ENCODE measurements around the gene LIMS1. TPM values are rescaled to one million over a fixed set of nuclear protein-coding genes. Genes with fewer than 3 reads are reported as not detected.
"Not testable (repeated sequence)": the region's sequence is repeated elsewhere in the genome, so short reads cannot be mapped to it uniquely, and the experiment has no call there.

The LIMS1 gene
- total RNA-seq, 1 donor: 129 TPM

DNA sequence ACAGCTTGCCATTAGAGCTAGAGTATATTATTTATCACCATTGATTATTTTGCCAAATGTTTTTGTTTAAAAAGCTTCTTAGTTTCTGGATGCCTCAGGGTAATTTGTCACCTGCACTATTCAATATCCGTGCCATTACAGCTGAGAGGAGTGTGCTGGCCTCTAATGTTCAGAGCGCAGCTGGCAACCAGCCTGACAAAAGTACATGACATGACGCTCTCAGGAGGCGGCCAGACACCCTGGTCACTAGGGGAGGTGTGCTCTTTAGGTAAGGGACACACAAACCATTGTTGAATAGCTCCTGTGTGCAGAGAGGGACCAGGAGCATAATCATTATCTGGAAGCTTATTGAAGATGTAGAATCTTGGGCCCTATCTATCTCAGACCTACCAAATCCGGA lies 20.3 kb downstream of the LIMS1 start:
- no peak overlapping the region for H3K27ac ChIP-seq (ENCODE audit: low read depth, low read length)
- no peaks in the 10 kb centered on the region for H3K27me3 ChIP-seq (ENCODE audit: insufficient read depth, low read length)
- no peaks in the 10 kb centered on the region for H3K36me3 ChIP-seq (ENCODE audit: insufficient read depth, low read length)
- peaks cover 13% of the 10 kb centered on the region for H3K4me1 ChIP-seq (ENCODE audit: insufficient read depth, low read length)
- H3K4me3 ChIP-seq (ENCODE audit: insufficient read depth, low read length): no peak overlapping the region
- H3K4me2 ChIP-seq (ENCODE audit: insufficient read depth, low read length): no peak overlapping the region
- TF ChIP-seq, protein P1, sequence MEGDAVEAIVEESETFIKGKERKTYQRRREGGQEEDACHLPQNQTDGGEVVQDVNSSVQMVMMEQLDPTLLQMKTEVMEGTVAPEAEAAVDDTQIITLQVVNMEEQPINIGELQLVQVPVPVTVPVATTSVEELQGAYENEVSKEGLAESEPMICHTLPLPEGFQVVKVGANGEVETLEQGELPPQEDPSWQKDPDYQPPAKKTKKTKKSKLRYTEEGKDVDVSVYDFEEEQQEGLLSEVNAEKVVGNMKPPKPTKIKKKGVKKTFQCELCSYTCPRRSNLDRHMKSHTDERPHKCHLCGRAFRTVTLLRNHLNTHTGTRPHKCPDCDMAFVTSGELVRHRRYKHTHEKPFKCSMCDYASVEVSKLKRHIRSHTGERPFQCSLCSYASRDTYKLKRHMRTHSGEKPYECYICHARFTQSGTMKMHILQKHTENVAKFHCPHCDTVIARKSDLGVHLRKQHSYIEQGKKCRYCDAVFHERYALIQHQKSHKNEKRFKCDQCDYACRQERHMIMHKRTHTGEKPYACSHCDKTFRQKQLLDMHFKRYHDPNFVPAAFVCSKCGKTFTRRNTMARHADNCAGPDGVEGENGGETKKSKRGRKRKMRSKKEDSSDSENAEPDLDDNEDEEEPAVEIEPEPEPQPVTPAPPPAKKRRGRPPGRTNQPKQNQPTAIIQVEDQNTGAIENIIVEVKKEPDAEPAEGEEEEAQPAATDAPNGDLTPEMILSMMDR (IDR thresholded peaks at IDR 0.05; ENCODE audit: extremely low read depth, low read depth, low read length): no peak
- DNase-seq (ENCODE audit: insufficient read length, low spot score, missing footprints): no peak
- H2AFZ ChIP-seq (ENCODE audit: low read length): no peak overlapping the region
- H3K9me3 ChIP-seq (ENCODE audit: low read depth, low read length): no peaks in the 10 kb centered on the region
- peaks cover 73% of the 10 kb centered on the region for H3K79me2 ChIP-seq (ENCODE audit: insufficient read depth, low read length)
- H4K20me1 ChIP-seq (ENCODE audit: insufficient read depth, low read length): peaks cover 21% of the 10 kb centered on the region

DNA sequence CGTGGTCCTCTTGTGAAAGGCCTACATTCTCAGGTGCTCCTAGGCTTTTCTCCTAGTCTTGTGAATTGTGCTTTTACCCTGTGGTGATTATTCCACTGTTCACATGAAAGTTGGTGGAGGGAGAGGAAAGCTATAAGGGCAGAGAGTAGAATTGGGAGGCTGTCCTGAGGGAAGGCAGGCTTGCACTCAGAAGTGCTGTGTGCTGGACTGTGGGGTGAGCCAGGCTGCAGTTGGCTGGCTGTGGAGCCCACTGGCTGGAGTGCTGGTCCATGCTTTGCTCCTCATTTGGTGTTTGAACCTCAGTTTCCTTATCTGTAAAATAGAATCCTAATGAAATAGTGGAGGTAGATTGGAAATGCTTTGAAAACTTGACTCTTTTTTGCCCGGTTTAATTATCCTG lies 21.3 kb downstream of the LIMS1 start:
- Histone ChIP-seq H2AFZ (ENCODE audit: low read length) (no peak overlapping the region), H3K79me2 (ENCODE audit: insufficient read depth, low read length) (peaks cover 79% of the 10 kb centered on the region), H3K27me3 (ENCODE audit: insufficient read depth, low read length) (no peaks in the 10 kb centered on the region), H3K4me3 (ENCODE audit: insufficient read depth, low read length) (no peak overlapping the region), H3K4me1 (ENCODE audit: insufficient read depth, low read length) (peaks cover 13% of the 10 kb centered on the region), H4K20me1 (ENCODE audit: insufficient read depth, low read length) (peaks cover 28% of the 10 kb centered on the region), H3K9me3 (ENCODE audit: low read depth, low read length) (no peaks in the 10 kb centered on the region), H3K36me3 (ENCODE audit: insufficient read depth, low read length) (no peaks in the 10 kb centered on the region), H3K27ac (ENCODE audit: low read depth, low read length) (no peak overlapping the region), H3K4me2 (ENCODE audit: insufficient read depth, low read length) (no peak overlapping the region)
- TF ChIP-seq, protein P1 (IDR thresholded peaks at IDR 0.05; ENCODE audit: extremely low read depth, low read depth, low read length): no peak
- no peak for DNase-seq (ENCODE audit: insufficient read length, low spot score, missing footprints)

DNA sequence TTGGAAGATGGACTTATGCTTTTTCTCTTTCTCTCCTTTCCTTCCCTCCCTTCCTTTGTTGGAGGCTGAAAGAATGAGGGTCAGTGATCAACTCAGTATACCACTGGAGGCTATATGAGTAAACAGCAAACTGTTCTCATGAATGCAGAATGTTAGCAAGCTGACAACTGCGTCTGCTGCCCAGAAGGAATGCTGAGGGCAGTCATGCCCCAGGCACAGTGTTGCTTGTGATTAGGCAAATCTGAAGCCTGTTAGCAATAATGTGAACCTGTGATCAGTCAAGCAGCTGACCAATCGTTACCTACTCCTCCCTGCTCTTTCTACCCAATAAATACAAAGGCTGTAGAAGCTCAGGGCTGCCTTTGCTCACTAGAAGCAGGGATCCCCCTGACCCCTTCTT lies 22.3 kb downstream of the LIMS1 start:
- not testable (repeated sequence) for H2AFZ ChIP-seq (ENCODE audit: low read length); H3K27ac ChIP-seq (ENCODE audit: low read depth, low read length); H3K27me3 ChIP-seq (ENCODE audit: insufficient read depth, low read length); H3K9me3 ChIP-seq (ENCODE audit: low read depth, low read length); H3K4me3 ChIP-seq (ENCODE audit: insufficient read depth, low read length); H3K36me3 ChIP-seq (ENCODE audit: insufficient read depth, low read length); DNase-seq (ENCODE audit: insufficient read length, low spot score, missing footprints); H3K4me2 ChIP-seq (ENCODE audit: insufficient read depth, low read length)
- Histone ChIP-seq H3K4me1 (ENCODE audit: insufficient read depth, low read length) (peaks cover 13% of the 10 kb centered on the region), H3K79me2 (ENCODE audit: insufficient read depth, low read length) (peaks cover 85% of the 10 kb centered on the region), H4K20me1 (ENCODE audit: insufficient read depth, low read length) (peaks cover 30% of the 10 kb centered on the region)

DNA sequence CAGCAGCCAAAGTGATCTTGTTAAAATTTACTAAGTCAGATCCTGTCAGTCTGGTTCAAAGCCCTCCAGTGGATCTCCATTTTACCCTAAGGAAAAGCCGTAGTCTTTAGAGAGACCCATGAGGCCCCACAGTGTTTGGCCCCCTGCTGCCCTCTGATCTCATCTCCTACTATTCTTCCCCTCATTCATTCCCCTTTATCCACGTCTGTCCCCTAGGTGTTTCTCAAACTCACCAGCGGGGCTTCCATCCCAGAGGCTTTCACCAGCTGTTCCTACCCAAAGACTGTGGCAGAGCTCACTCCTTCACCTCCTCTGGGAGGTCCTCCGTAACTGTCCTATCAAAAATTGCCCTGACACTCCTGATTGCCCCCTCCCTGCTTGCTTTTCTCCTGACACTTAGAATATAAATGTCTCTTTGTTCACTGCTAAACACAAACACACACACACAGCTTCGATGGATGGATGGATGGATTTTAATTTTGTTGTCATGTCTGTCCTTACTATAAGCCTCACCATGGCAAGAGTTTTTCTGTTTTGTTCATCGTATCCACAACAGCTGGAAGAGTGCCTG lies 26.1 kb downstream of the LIMS1 start:
- H2AFZ ChIP-seq (ENCODE audit: low read length): no peak overlapping the region
- peaks cover 29% of the 10 kb centered on the region for H4K20me1 ChIP-seq (ENCODE audit: insufficient read depth, low read length)
- H3K4me2 ChIP-seq (ENCODE audit: insufficient read depth, low read length): no peak overlapping the region
- H3K36me3 ChIP-seq (ENCODE audit: insufficient read depth, low read length): no peaks in the 10 kb centered on the region
- no peak overlapping the region for H3K4me3 ChIP-seq (ENCODE audit: insufficient read depth, low read length)
- TF ChIP-seq, protein P1 (IDR thresholded peaks at IDR 0.05; ENCODE audit: extremely low read depth, low read depth, low read length): no peak
- H3K9me3 ChIP-seq (ENCODE audit: low read depth, low read length): no peaks in the 10 kb centered on the region
- no peak for DNase-seq (ENCODE audit: insufficient read length, low spot score, missing footprints)
- H3K27me3 ChIP-seq (ENCODE audit: insufficient read depth, low read length): no peaks in the 10 kb centered on the region
- H3K79me2 ChIP-seq (ENCODE audit: insufficient read depth, low read length): peaks cover 92% of the 10 kb centered on the region
- H3K4me1 ChIP-seq (ENCODE audit: insufficient read depth, low read length): peaks cover 3% of the 10 kb centered on the region
- no peak overlapping the region for H3K27ac ChIP-seq (ENCODE audit: low read depth, low read length)

Measured in osteoblast (primary cell).